HuH-7.5 (cell line): Measurements from ENCODE around the gene TM7SF2.

Experiments
- DNase-seq: peaks from one replicate; pipeline ENCODE4 v3.0.0; 2011; ENCODE audit warnings: low spot score

TM7SF2 gene

GRCh38 chr11:65090628-65091027, 21.0 kb upstream of the TM7SF2 start:
- no peak for DNase-seq

DNA sequence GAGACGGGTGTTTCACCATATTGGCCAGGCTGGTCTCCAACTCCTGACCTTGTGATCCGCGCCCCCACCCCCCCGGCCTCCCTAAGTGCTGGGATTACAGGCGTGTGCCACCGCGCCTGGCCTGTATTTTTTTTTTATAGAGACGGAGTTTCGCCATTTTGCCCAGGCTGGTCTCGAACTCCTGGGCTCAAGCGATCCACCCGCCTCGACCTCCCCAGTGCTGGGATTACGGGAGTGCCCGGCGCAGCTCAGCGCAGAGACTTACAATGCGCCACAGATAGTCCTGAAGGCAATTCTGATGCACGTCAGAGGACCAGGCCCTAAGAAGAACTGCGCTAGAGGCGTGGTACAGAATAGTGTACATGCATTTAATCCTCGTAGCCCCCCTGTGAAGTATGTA, 16.2 kb upstream of the TM7SF2 start:
- no peak for DNase-seq

GRCh38 chr11:65095974-65096806, 15.5 kb upstream of the TM7SF2 start, which contains the start of gene VPS51:
Gene VPS51, plus strand, starts transcription at chr11:65096214. Its CDS starts 37 bp downstream, at chr11:65096251.
- peak; percentile 90 for DNase-seq

- no peak for DNase-seq
Measured at GRCh38 chr11:65096926-65097325, 14.7 kb upstream of the TM7SF2 start.

GRCh38 chr11:65100674-65101350, 10.9 kb upstream of the TM7SF2 start:
- no peak for DNase-seq

- DNase-seq = no peak
Measured at GRCh38 chr11:65102142-65103095, 9.3 kb upstream of the TM7SF2 start.

GRCh38 chr11:65103476-65103875, 8.2 kb upstream of the TM7SF2 start:
- no peak for DNase-seq

DNA sequence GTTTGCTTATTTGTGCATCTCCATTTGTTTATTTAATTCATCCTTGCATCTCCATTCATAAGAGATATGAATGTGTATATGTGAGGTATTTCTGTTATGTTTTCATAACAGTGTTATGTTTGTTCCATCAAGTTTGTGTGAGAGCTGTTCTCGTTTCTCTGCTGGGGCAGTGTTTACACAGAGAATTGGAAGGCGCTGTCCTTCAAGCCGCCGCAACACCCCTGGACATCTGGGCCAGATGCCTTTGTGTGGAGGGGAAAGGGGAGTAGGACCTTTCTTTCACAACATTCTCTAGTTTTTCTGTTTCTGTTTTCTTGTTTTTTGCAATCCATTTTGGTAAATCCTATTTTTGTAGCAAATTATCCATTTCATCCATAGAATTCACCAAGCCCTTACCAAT, 7.0 kb upstream of the TM7SF2 start:
- no peak for DNase-seq

DNA sequence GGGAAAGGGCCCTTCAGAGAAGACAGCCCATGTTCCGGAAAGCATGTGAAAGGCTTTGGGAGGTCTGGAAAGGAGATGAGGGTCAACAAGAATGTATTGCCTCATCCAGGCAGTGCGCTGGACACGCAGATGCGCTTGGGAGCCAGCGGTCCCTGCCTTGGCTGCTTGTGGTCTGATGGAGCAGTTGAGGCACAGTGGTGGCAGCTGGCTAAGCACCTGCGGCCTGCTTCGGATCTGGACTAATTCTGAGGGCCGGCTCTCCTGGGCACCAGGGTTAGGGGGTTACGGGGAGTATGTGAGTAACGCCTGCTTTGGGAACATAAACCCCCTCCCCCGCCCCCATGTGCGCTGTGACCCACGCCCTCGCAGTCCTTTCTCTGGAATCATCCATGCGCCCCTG, 4.6 kb upstream of the TM7SF2 start:
- DNase-seq = no peak

- no peak for DNase-seq
Measured at GRCh38 chr11:65107751-65108468, 3.8 kb upstream of the TM7SF2 start.

DNA sequence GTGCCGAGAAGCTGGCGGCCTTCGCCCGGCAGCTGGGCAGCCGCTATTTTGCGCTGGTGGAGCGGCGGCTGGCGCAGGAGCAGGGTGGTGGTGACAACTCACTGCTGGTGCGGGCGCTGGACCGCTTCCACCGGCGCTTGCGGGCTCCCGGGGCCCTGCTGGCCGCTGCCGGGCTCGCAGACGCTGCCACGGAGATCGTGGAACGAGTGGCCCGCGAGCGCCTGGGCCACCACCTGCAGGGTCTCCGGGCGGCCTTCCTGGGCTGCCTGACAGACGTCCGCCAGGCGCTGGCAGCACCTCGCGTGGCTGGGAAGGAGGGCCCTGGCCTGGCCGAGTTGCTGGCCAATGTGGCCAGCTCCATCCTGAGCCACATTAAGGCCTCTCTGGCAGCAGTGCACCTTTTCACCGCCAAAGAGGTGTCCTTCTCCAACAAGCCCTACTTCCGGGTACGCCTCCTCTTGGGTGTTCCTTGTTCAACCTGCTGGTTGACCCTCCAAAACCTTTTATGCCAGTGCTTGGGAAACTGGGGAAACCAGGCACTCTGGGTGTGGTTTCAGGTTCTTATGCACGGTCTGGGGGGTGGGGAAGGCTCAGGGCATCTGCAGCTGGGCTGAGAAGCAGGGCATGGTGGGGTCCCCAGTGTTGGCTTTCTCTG, 3.1 kb upstream of the TM7SF2 start:
- DNase-seq = no peak

GRCh38 chr11:65109231-65110198, 2.2 kb upstream of the TM7SF2 start:
- DNase-seq = no peak

GRCh38 chr11:65110354-65110861, 1.3 kb upstream of the TM7SF2 start:
- peak; percentile 93 for DNase-seq

- no peak for DNase-seq
Measured at GRCh38 chr11:65111159-65111743, 421 bp upstream of the TM7SF2 start.

- DNase-seq = peak; percentile 61
Measured at GRCh38 chr11:65112546-65113360, 1.1 kb downstream of the TM7SF2 start.

- DNase-seq = no peak
Measured at GRCh38 chr11:65113361-65113756, 1.7 kb downstream of the TM7SF2 start.

DNA sequence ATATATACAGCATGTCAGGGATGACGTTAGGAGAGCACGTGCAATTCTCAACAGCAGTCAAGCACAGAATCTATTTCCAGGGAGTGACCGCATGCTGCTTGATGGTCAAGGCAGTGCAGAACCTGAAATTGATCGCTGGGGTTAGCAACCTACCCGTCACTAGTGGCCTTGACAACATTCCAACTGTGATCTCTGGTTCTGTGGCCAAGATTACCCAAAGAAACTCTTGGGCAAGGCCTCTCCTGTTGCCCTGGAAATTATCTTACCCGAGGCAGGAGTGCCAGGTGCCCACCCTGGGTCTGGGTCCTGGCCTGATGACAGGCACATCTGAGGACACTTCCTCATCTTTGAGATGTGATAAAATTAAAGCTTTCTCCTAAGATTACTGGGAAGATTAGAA, 2.2 kb downstream of the TM7SF2 start:
- DNase-seq = no peak

- DNase-seq = no peak
Measured at GRCh38 chr11:65114538-65115171, 3.0 kb downstream of the TM7SF2 start.
